Fibroblast of mammary gland (primary cell): ENCODE measurements around the gene LYRM4.
"Not testable (repeated sequence)": the region's sequence is repeated elsewhere in the genome, so short reads cannot be mapped to it uniquely, and the experiment has no call there.

Experiments used
- DNase-seq: peaks from one replicate; pipeline ENCODE4 v3.0.0-alpha.2; 2010; ENCODE audit warnings: low read depth
- H3K4me3 ChIP-seq: 2 replicates; pipeline ENCODE4 v1.5.1; 2011; ENCODE audit warnings: low read depth, mild to moderate bottlenecking, low read length, moderate library complexity; ENCODE audit not compliant: control insufficient read depth
- TF ChIP-seq, protein P1 (sequence below): conservative IDR thresholded peaks from 2 replicates; pipeline ENCODE4 v1.5.1; 2011; ENCODE audit warnings: low read depth, low read length, inconsistent platforms; ENCODE audit not compliant: control insufficient read depth, insufficient read depth

Gene LYRM4

DNA sequence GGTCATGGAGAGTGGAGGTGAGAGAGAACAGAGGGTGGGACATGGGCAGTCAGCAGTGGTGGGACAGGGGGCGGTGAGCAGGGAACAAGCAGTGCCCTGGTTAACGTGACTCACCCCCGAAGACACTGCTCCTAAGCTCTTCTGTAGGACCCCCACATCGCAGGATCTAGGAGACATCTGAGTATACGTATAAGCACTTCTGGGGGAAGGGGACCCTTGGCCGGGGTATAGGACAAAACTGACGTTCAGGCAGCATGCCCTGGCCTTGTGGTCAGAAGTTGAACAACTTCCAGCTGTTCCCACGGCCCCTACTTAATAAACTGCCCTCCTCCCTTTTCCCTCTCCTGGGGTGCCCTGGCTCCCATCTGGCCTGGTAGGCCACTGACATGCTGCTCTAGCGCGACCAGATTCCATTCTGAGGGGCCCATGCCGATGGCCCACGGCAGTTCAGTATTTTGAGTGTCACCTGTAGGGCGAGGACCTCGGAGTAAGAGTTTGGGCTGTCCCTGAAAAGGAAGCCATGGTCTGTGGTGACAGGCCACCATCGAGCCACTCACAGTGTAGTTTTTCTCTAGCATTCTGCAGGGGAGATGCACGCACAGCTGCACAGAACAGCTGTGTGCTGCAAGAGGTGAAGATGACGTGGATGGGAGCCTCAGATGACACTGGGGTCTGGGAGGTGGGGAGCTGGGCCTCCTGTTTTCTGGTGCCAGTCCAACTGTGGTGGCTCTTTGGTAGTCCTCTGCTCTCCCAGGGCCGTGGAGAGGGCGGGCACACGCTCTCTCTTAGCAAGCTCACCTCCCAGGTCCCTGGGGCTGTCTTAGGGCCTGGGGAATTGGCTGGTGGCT is 137.2 kb downstream of the LYRM4 start:
- no peak for DNase-seq
- no peak overlapping the region for H3K4me3 ChIP-seq
- TF ChIP-seq, protein P1, sequence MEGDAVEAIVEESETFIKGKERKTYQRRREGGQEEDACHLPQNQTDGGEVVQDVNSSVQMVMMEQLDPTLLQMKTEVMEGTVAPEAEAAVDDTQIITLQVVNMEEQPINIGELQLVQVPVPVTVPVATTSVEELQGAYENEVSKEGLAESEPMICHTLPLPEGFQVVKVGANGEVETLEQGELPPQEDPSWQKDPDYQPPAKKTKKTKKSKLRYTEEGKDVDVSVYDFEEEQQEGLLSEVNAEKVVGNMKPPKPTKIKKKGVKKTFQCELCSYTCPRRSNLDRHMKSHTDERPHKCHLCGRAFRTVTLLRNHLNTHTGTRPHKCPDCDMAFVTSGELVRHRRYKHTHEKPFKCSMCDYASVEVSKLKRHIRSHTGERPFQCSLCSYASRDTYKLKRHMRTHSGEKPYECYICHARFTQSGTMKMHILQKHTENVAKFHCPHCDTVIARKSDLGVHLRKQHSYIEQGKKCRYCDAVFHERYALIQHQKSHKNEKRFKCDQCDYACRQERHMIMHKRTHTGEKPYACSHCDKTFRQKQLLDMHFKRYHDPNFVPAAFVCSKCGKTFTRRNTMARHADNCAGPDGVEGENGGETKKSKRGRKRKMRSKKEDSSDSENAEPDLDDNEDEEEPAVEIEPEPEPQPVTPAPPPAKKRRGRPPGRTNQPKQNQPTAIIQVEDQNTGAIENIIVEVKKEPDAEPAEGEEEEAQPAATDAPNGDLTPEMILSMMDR, result no peak

DNA sequence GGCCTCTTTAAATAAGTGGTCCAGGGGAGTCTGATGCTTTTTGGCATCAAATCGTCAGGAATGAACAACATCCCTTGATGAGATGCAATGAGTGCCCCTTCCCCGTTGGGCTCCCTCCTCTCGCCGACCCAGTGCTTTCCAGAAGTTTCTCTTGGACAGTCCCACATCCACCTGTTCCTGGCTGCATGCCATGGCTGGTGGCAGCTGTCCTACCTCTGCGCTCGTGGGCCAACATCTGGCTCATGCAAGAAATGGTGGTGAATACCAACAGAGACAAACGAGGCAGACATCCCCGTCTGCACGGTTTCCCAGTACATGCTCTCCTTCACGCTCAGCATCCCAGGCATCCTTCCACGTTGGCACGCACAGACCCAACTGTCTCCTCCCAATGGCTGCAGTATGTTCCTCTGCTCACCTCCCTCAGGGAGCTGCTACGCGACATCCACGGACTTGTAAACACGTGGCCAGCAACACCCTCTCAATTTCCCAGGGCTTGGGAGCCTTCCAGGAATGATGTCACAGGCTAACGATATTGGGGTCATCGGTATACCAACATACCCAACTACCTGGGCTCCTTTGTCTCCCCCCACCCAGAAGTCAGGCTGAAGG is 138.1 kb downstream of the LYRM4 start:
- TF ChIP-seq, protein P1, result no peak
- no peak for DNase-seq
- H3K4me3 ChIP-seq, result no peak overlapping the region

DNA sequence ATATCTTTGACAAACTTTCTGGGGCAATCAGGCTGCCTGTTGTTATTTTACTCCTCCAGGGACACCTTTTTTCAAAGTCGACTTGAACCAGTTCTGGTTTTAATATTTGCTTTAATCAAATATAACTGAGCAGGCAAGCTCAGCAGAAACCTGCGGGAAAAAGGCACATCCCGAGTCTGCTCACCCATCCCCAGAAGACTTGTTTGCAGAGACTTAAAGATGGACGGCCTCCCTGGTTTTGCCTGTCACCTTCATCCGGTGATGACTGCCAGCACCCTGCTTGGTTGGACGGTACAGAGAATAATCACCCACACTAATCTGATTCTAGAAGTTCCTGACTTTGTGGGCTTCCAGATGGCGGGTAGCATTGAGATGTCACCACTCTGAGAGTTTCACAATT is 138.8 kb downstream of the LYRM4 start:
- H3K4me3 ChIP-seq, result no peak overlapping the region
- TF ChIP-seq, protein P1, result no peak
- no peak for DNase-seq

DNA sequence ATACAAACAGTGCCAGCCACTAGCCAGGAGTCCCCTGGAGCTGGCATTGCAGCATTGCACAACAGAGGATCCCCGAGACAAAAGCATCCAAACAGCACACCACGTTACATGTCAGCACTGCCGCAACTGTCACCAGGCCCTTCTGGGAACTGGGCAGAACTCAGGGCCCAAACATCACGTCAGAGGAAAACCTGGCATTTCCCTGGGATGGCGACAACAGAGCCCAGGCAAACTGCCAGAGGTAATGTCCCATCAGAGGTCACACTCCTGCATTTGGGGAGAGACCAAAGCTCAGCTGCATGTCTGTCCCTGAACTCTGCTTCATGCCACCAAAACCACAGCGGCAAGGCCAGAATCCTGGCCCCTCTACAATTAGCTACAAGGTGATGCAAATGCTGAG is 139.3 kb downstream of the LYRM4 start:
- DNase-seq, result no peak
- no peak overlapping the region for H3K4me3 ChIP-seq
- TF ChIP-seq, protein P1, result no peak

DNA sequence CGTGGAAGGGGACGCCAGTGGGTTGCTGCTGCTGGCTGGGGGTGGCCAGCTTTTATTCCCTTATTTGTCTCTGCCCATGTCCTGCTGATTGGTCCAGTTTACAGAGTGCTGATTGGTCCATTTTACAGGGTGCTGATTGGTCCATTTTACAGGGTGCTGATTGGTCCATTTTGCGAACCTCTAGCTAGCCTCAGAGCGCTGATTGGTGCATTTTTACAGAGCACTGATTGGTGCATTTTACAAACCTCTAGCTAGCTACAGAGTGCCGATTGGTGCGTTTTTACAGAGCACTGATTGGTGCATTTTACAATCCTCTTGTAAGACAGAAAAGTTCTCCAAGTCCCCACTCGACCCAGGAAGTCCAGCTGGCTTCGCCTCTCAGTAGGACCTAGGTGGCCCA is 140.2 kb downstream of the LYRM4 start:
- H3K4me3 ChIP-seq, result not testable (repeated sequence)

DNA sequence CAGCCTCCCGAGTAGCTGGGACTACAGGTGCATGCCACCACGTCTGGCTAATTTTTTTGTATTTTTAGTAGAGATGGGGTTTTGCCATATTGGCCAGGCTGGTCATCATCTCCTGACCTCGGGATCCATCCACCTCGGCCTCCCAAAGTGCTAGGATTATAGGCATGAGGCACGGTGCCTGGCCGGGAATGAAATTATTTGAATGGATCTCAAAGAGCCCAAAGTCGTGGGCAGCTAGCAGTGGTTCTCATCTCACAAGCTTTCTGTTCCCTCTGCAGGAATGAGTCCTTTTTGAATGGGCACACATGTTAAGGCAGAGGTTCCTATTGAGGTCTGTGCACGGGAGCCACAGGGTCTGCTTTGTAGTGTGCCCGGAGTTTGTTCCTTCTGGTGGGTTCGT is 140.7 kb downstream of the LYRM4 start:
- DNase-seq, result no peak
- TF ChIP-seq, protein P1, result no peak
- H3K4me3 ChIP-seq, result no peak overlapping the region

More for the DNA sequence above, 140.2 kb downstream of the LYRM4 start:
- DNase-seq, result not testable (repeated sequence)

DNA sequence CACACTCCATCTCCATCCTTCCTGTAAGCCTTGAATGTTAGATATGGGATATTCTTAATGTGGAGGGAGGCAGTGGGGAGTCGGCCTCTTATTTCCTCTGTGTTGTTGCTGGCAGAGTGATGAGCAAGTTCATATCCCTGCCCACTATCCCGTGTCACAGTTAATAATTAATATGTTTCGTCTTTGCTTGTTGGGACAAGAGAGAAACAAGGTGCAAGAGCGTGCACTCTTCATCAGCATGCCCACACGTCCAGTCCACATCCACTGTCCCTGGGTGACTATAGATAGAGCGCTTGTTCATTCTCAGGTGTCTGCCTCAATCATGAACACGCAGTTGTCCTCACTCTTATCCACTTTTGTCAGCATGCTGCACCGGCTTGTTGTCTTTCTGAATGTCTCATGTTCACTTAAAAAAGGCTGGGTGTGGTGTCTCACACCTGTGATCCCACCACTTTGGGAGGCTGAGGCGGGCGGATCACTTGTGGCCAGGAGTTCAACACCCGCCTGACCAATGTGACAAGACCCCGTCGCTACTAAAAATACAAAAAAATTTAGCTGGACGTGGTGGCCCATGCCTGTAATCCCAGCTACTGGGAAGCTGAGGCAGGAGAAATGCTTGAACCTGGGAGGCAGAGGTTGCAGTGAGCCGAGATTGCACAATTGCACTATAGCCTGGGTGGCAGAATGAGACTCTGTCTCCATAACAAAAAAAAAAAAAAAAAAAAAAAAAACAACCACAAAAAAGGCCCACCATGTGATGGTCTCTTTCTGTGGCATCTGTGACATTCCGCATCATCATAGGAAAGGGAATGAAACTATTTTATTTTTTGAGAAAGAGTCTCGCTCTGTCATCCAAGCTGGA is 141.4 kb downstream of the LYRM4 start:
- TF ChIP-seq, protein P1, result no peak
- no peak overlapping the region for H3K4me3 ChIP-seq
- DNase-seq, result no peak
